H1 (cell line): Measurements from ENCODE around the gene EEF1AKMT3. TPM values are rescaled to one million over a fixed set of nuclear protein-coding genes. Genes with fewer than 3 reads are reported as not detected.

ENCODE experiments used
- CTCF ChIA-PET: fragments of 300-600 bp; sonication (Branson Sonifier 250); formaldehyde crosslinking; loops from one replicate; lab custom pipeline; 2021; ENCODE audit not compliant: partially characterized antibody; lab: Charles Lee
- POLR2A ChIA-PET: fragments of 300-600 bp; sonication (Branson Sonifier 250); formaldehyde crosslinking; loops from one replicate; lab custom pipeline; 2021; ENCODE audit warnings: inconsistent platforms; ENCODE audit not compliant: partially characterized antibody; lab: Charles Lee
- DNase-seq, 2 experiments: peaks; one replicate each; pipeline versions ENCODE4 v3.0.0 to v3.0.0-alpha.2; 2010 to 2022; ENCODE audit warnings: low spot score in 2 of 2, low read depth in 1 of 2, mixed read lengths in 1 of 2
- FAIRE-seq: peaks from 2 replicates; lab custom pipeline; 2011; peaks lifted over from hg19 to GRCh38; lab: Jason Lieb, UNC
- H2AFZ ChIP-seq: 2 replicates; pipeline ENCODE4 v1.8.1; 2012; ENCODE audit warnings: low read length, inconsistent platforms
- H2AK5ac ChIP-seq: 2 replicates; pipeline ENCODE4 v1.6.1; 2013; ENCODE audit warnings: low read depth, low read length
- H2BK120ac ChIP-seq: replicated peaks from 2 replicates; pipeline ENCODE3; 2013; ENCODE audit warnings: low read depth, low read length, inconsistent platforms
- H2BK12ac ChIP-seq: 2 replicates; pipeline ENCODE4 v1.6.1; 2013; ENCODE audit warnings: low read depth, low read length
- H2BK15ac ChIP-seq: 2 replicates; pipeline ENCODE4 v1.6.1; 2013; ENCODE audit warnings: low read length
- H2BK20ac ChIP-seq: 2 replicates; pipeline ENCODE4 v1.6.1; 2013; ENCODE audit warnings: low read length
- H2BK5ac ChIP-seq: 2 replicates; pipeline ENCODE4 v1.6.1; 2013; ENCODE audit warnings: low read depth, low read length
- H3K14ac ChIP-seq: 2 replicates; pipeline ENCODE4 v1.6.1; 2013; ENCODE audit warnings: inconsistent platforms; ENCODE audit not compliant: insufficient read length
- H3K18ac ChIP-seq: 2 replicates; pipeline ENCODE4 v1.6.1; 2013; ENCODE audit warnings: low read length; ENCODE audit errors: extremely low read depth
- H3K23ac ChIP-seq: 2 replicates; pipeline ENCODE4 v1.6.1; 2013; ENCODE audit warnings: inconsistent platforms; ENCODE audit not compliant: insufficient read length
- H3K23me2 ChIP-seq: 2 replicates; pipeline ENCODE4 v1.6.1; 2013; ENCODE audit warnings: low read depth, low read length
- H3K27ac ChIP-seq: 2 replicates; pipeline ENCODE4 v1.6.1; 2011; ENCODE audit warnings: low read depth, low read length, inconsistent platforms
- H3K27me3 ChIP-seq, 4 experiments: replicated peaks in 1 of 4; 1 replicate in 1 of 4; 2 replicates in 3 of 4; pipeline versions ENCODE4 v1.6.1 to v1.8.1; 2011 to 2013; ENCODE audit warnings: low read length in 3 of 4, mild to moderate bottlenecking in 3 of 4, inconsistent platforms in 2 of 4, mixed read lengths in 2 of 4, moderate library complexity in 1 of 4; ENCODE audit not compliant: control insufficient read depth in 3 of 4, insufficient read depth in 3 of 4; ENCODE audit errors: extremely low read depth in 1 of 4
- H3K36me3 ChIP-seq, 4 experiments: 2 replicates each; pipeline versions ENCODE4 v1.6.1 to v1.8.1; 2011 to 2013; ENCODE audit warnings: mild to moderate bottlenecking in 4 of 4, low read length in 3 of 4, moderate library complexity in 2 of 4, control low read depth in 1 of 4, inconsistent platforms in 1 of 4; ENCODE audit not compliant: insufficient read depth in 4 of 4, control insufficient read depth in 2 of 4
- H3K4ac ChIP-seq: replicated peaks from 2 replicates; pipeline ENCODE3; 2013; ENCODE audit warnings: low read length, low read depth, mixed read lengths, inconsistent platforms; ENCODE audit not compliant: insufficient read length
- H3K4me1 ChIP-seq, 4 experiments: replicated peaks in 1 of 4; 1 replicate in 1 of 4; 2 replicates in 3 of 4; pipeline versions ENCODE4 v1.6.1 to v1.8.1; 2011 to 2013; ENCODE audit warnings: low read length in 3 of 4, inconsistent platforms in 2 of 4, mixed read lengths in 1 of 4; ENCODE audit not compliant: insufficient read depth in 4 of 4, control insufficient read depth in 3 of 4
- H3K4me2 ChIP-seq, 2 experiments: 2 replicates each; pipeline versions ENCODE4 v1.6.1 to v1.8.1; 2011 to 2013; ENCODE audit warnings: low read depth in 2 of 2, low read length in 2 of 2, control low read depth in 1 of 2, inconsistent platforms in 1 of 2, mild to moderate bottlenecking in 1 of 2; ENCODE audit not compliant: insufficient read depth in 1 of 2
- H3K4me3 ChIP-seq, 4 experiments: fragments of 200-600, 300-600 bp in 1 of 4; sonication (generic), shearing (Covaris generic), sonication (Bioruptor Twin) in 1 of 4; 2 replicates each; pipeline versions ENCODE4 v1.5.1 to v1.8.1; 2011 to 2016; ENCODE audit warnings: low read length in 4 of 4, low read depth in 3 of 4, control low read depth in 2 of 4, inconsistent platforms in 2 of 4, mild to moderate bottlenecking in 2 of 4, mixed read lengths in 1 of 4, moderate library complexity in 1 of 4; ENCODE audit not compliant: insufficient read depth in 2 of 4; ENCODE audit errors: extremely low read depth in 1 of 4
- H3K56ac ChIP-seq: replicated peaks from 2 replicates; pipeline ENCODE3; 2013; ENCODE audit warnings: low read depth, mild to moderate bottlenecking, mixed read lengths, low read length, inconsistent platforms; ENCODE audit not compliant: insufficient read length
- H3K79me1 ChIP-seq: 2 replicates; pipeline ENCODE4 v1.6.1; 2013; ENCODE audit warnings: low read depth, low read length, control low read depth
- H3K79me2 ChIP-seq, 2 experiments: 2 replicates each; pipeline versions ENCODE4 v1.6.1 to v1.8.1; 2012 to 2013; ENCODE audit warnings: low read length in 2 of 2, mild to moderate bottlenecking in 2 of 2, inconsistent platforms in 1 of 2; ENCODE audit not compliant: insufficient read depth in 2 of 2, control insufficient read depth in 1 of 2
- H3K9ac ChIP-seq, 4 experiments: replicated peaks in 1 of 4; 1 replicate in 1 of 4; 2 replicates in 3 of 4; pipeline versions ENCODE4 v1.6.1 to v1.8.1; 2011 to 2013; ENCODE audit warnings: low read depth in 3 of 4, low read length in 3 of 4, control low read depth in 2 of 4, mild to moderate bottlenecking in 2 of 4, moderate library complexity in 2 of 4, inconsistent platforms in 1 of 4; ENCODE audit errors: extremely low read depth in 1 of 4
- H3K9me3 ChIP-seq, 2 experiments: 2 replicates each; pipeline versions ENCODE4 v1.6.1 to v1.8.1; 2012 to 2013; ENCODE audit warnings: mild to moderate bottlenecking in 2 of 2, moderate library complexity in 2 of 2, control low read depth in 1 of 2, inconsistent platforms in 1 of 2, low read depth in 1 of 2, low read length in 1 of 2, mixed read lengths in 1 of 2; ENCODE audit not compliant: insufficient read depth in 2 of 2
- H4K20me1 ChIP-seq, 2 experiments: replicated peaks in 1 of 2; 2 replicates each; pipeline versions ENCODE3 to v1.8.1; 2011 to 2013; ENCODE audit warnings: inconsistent platforms in 2 of 2, low read length in 2 of 2, mild to moderate bottlenecking in 1 of 2; ENCODE audit not compliant: insufficient read depth in 2 of 2, control insufficient read depth in 1 of 2
- H4K5ac ChIP-seq: 2 replicates; pipeline ENCODE4 v1.6.1; 2013; ENCODE audit warnings: low read length, low read depth, mixed read lengths, inconsistent platforms; ENCODE audit not compliant: insufficient read length
- H4K8ac ChIP-seq: 2 replicates; pipeline ENCODE4 v1.8.0; 2013; ENCODE audit warnings: mild to moderate bottlenecking, moderate library complexity, low read length, inconsistent platforms; ENCODE audit not compliant: insufficient read depth; ENCODE audit errors: extremely low read depth
- H4K91ac ChIP-seq: replicated peaks from 2 replicates; pipeline ENCODE3; 2013; ENCODE audit warnings: low read length, mixed read lengths, inconsistent platforms; ENCODE audit not compliant: insufficient read length
- ASH2L ChIP-seq: fragments of 200-600, 300-600 bp; sonication (generic); IDR thresholded peaks from one replicate; pipeline ENCODE4 v1.7.1; 2017; ENCODE audit warnings: low read length
- ATF3 ChIP-seq: IDR thresholded peaks from 2 replicates; pipeline ENCODE4 v1.6.1; 2011; ENCODE audit warnings: low read depth, mild to moderate bottlenecking, low read length; ENCODE audit not compliant: insufficient read depth
- CTCF ChIP-seq, 3 experiments: IDR thresholded peaks; 1 replicate in 2 of 3; 2 replicates in 1 of 3; pipeline versions ENCODE4 v1.5.1 to v1.6.1; 2011; ENCODE audit warnings: low read length in 3 of 3, mild to moderate bottlenecking in 3 of 3, inconsistent platforms in 2 of 3, low read depth in 1 of 3, moderate library complexity in 1 of 3; ENCODE audit not compliant: insufficient read depth in 1 of 3; ENCODE audit errors: control extremely low read depth in 1 of 3
- EP300 ChIP-seq, 2 experiments: IDR thresholded peaks; 1 replicate in 1 of 2; 2 replicates in 1 of 2; pipeline ENCODE4 v1.6.1; 2011 to 2012; ENCODE audit warnings: low read depth in 2 of 2, low read length in 2 of 2, mild to moderate bottlenecking in 2 of 2, borderline replicate concordance in 1 of 2, inconsistent platforms in 1 of 2, moderate library complexity in 1 of 2
- JUN ChIP-seq: IDR thresholded peaks from 2 replicates; pipeline ENCODE4 v1.6.1; 2011; ENCODE audit warnings: low read depth, mild to moderate bottlenecking, improper control_type of control experiment, low read length
- MAX ChIP-seq: IDR thresholded peaks from 2 replicates; pipeline ENCODE4 v1.6.1; 2012; ENCODE audit warnings: inconsistent platforms
- TCF12 ChIP-seq: IDR thresholded peaks from 2 replicates; pipeline ENCODE4 v1.6.1; 2011; ENCODE audit warnings: low read depth, mild to moderate bottlenecking, low read length
- WGBS, 2 experiments: shearing (Covaris generic) in 1 of 2; methylation state at CpG; one replicate each; pipeline versions ENCODE4 v1.1.6 to v1.1.7; 2013 to 2015; ENCODE audit warnings: low lambda C conversion rate in 2 of 2, mixed read lengths in 2 of 2, inconsistent platforms in 1 of 2, low coverage in 1 of 2, missing lambda C conversion rate in 1 of 2; ENCODE audit not compliant: insufficient replicate concordance in 2 of 2, insufficient coverage in 1 of 2, insufficient read length in 1 of 2; ENCODE audit errors: extremely low coverage in 1 of 2, missing lambda C conversion rate in 1 of 2; 5-methylcytosine and 5-hydroxymethylcytosine counted together
- polyA plus RNA-seq, 7 experiments: library from polyadenylated mRNA; depleted of rRNA in 3 of 7; stranded (reverse) in 5 of 7; unstranded in 2 of 7; fragments of >200 nt in 5 of 7; fragments of 200-250 nt in 2 of 7; gene quantifications; 1 replicate in 5 of 7; 2 replicates in 1 of 7; 4 replicates in 1 of 7; pipeline versions ENCODE4 v1.2.1 to v1.2.3, GENCODE V29; 2011 to 2013; ENCODE audit warnings: missing spikeins in 2 of 7, mixed read lengths in 2 of 7
- total RNA-seq: library from RNA; stranded (reverse); fragmentation: NEBNext Ultra II Directional; extraction: Animal tissue kit (Norgen Biotek cat#: 25700); gene quantifications from 2 replicates; pipeline ENCODE4 v1.2.1, GENCODE V29; 2021

The EEF1AKMT3 gene
- total and polyA plus RNA-seq, 2 of the 8 experiments (the other 6 are each of a cell fraction or from before 2014, with no cell fraction given) = 3.1 to 4.4 TPM

- Histone ChIP-seq H3K14ac (peak within 1 kb of the TSS; percentile 35), H3K79me2 (0 out of 4 replicates have a peak, but pooled peaks cover 0 to 7% of the 10 kb centered on the region in 2 experiments), H3K79me1 (no peaks in the 10 kb centered on the region; the same call in 1 of the 2 replicates), H4K91ac (peak within 1 kb of the TSS; percentile 96), H2BK12ac (peak within 1 kb of the TSS; percentile 99), H4K8ac (peak within 1 kb of the TSS; percentile 100), H2AFZ (peak within 1 kb of the TSS; percentile 80), H3K4me2 (peak within 1 kb of the TSS; percentile 96 to 99), H4K5ac (peak within 1 kb of the TSS; percentile 99), H2BK15ac (peak within 1 kb of the TSS; percentile 99), H3K9ac (peak within 1 kb of the TSS; percentile 98 to 100 (median 99)), H3K23me2 (peaks cover 12% of the 10 kb centered on the region; the same call in 1 of the 2 replicates), H3K4me1 (peaks cover 3 to 9% (median 5%) of the 10 kb centered on the region in 4 experiments; a peak in 5 of 7 replicates), H2BK120ac (peak within 1 kb of the TSS; percentile 86), H3K4ac (peak within 1 kb of the TSS; percentile 91), H3K56ac (peak within 1 kb of the TSS; percentile 85), H3K4me3 (peak within 1 kb of the TSS; percentile 79 to 99 (median 95)), H2BK20ac (0 out of 2 replicates have a peak within 1 kb of the TSS, but pooled peaks have one; percentile 82), H2BK5ac (peak within 1 kb of the TSS; percentile 100), H3K23ac (no peak within 1 kb of the TSS), H2AK5ac (peak within 1 kb of the TSS; percentile 65; the same call in 1 of the 2 replicates), H3K9me3 (no peaks in the 10 kb centered on the region), H3K36me3 (peaks cover 10 to 17% (median 13%) of the 10 kb centered on the region in 4 experiments; a peak in 7 of 8 replicates), H3K27ac (peak within 1 kb of the TSS; percentile 99), H3K18ac (peak within 1 kb of the TSS; percentile 99), H3K27me3 (peaks cover 0 to 6% (median 3%) of the 10 kb centered on the region in 4 experiments; a peak in 4 of 7 replicates), H4K20me1 (no peaks in the 10 kb centered on the region)
- POLR2A ChIA-PET = interaction anchor here (0.7 to 2.0 kb wide), 31 partner anchors 9 to 179 kb away, joined by 3 to 22 read pairs (median 4); partner anchors contain the start of genes CTDSP2, MARCHF9, TSFM and TSPAN31
- DNase-seq (peak; percentile 91 to 96), FAIRE-seq (no peak)
- WGBS, 2 experiments = 2% methylated on average over 27 of the region's 28 CpGs; no CpG with 5 or more reads in 1 of the 2 experiments
- CTCF ChIA-PET = interaction anchor here (1.0 to 4.5 kb wide), 5 partner anchors 11 to 78 kb away, joined by 3 to 28 read pairs (median 7); partner anchors contain the start of genes OS9 and TSFM
- TF ChIP-seq ASH2L = peak; percentile 76
- no peak for TF ChIP-seq JUN
- TF ChIP-seq CTCF (IDR thresholded peaks at IDR 0.05; ENCODE audit: control extremely low read depth in 1 of 3, insufficient read depth in 1 of 3, low read depth in 1 of 3, low read length in 3 of 3) = peak in 1 of 3 experiments; percentile 1; a peak in 1 of 4 replicates
- peak; percentile 45; the same call in 1 of the 2 replicates for TF ChIP-seq TCF12
- 0 out of 3 replicates have a peak, but pooled peaks of 1 of the 2 experiments have one; percentile 66 for TF ChIP-seq EP300 (IDR thresholded peaks at IDR 0.05; ENCODE audit: borderline replicate concordance in 1 of 2, low read depth in 2 of 2, low read length in 2 of 2)
- TF ChIP-seq ATF3 = 0 out of 2 replicates have a peak, but pooled peaks have one; percentile 68
- peak; percentile 100 for TF ChIP-seq MAX
Observed at GRCh38 chr12:57771873-57772428, 463 bp upstream of the EEF1AKMT3 start, which contains the start of gene METTL1. Gene METTL1 (minus strand): TSS chr12:57772105. CDS start chr12:57772083, 22 bp downstream.
